Measurements from ENCODE around the gene TMEM132C.

- no peak for TF ChIP-seq POU2F2 (IDR thresholded peaks at IDR 0.05; ENCODE audit: low read depth, low read length)
- no peak for TF ChIP-seq POLR2AphosphoS5 (IDR thresholded peaks at IDR 0.05; ENCODE audit: low read depth, low read length)
These were observed 126.4 kb downstream of the TMEM132C start for GRCh38 chr12:128393346-128393745.
